Mucosa of stomach (tissue), 1 donor: ENCODE measurements around the gene GRWD1.
A peak's percentile ranks its signal among the peaks of the same experiment; 100 is the strongest.
"Not testable (repeated sequence)": the region's sequence is repeated elsewhere in the genome, so short reads cannot be mapped to it uniquely, and the experiment has no call there.

Experiments
- H3K27me3 ChIP-seq: one replicate; pipeline ENCODE4 v1.7.0; 2013; ENCODE audit warnings: mild to moderate bottlenecking, low read length; ENCODE audit not compliant: control insufficient read depth, insufficient read depth
- H3K36me3 ChIP-seq: one replicate; pipeline ENCODE4 v1.7.0; 2013; ENCODE audit warnings: low read length; ENCODE audit not compliant: control insufficient read depth, insufficient read depth
- H3K4me1 ChIP-seq: one replicate; pipeline ENCODE4 v1.7.0; 2013; ENCODE audit warnings: mild to moderate bottlenecking, low read length; ENCODE audit not compliant: control insufficient read depth, insufficient read depth
- H3K4me3 ChIP-seq: one replicate; pipeline ENCODE4 v1.7.0; 2013; ENCODE audit warnings: low read length
- H3K9ac ChIP-seq: one replicate; pipeline ENCODE4 v1.7.0; 2013; ENCODE audit warnings: mild to moderate bottlenecking, low read length, moderate library complexity
- H3K9me3 ChIP-seq: one replicate; pipeline ENCODE4 v1.7.0; 2013; ENCODE audit warnings: mild to moderate bottlenecking, low read length, moderate library complexity; ENCODE audit not compliant: control insufficient read depth
- donor health status: Pancreatic carcinoma.

The GRWD1 gene

GRCh38 chr19:48487544-48487943 is 41.8 kb downstream of the GRWD1 start:
- peaks cover 43% of the 10 kb centered on the region for H3K4me1 ChIP-seq
- no peaks in the 10 kb centered on the region for H3K27me3 ChIP-seq
- H3K9me3 ChIP-seq, result no peaks in the 10 kb centered on the region
- H3K36me3 ChIP-seq, result no peaks in the 10 kb centered on the region
- peak overlapping the region; percentile 6 for H3K4me3 ChIP-seq
- peak overlapping the region; percentile 30 for H3K9ac ChIP-seq

- Histone ChIP-seq H3K9ac (peak overlapping the region; percentile 30), H3K27me3 (no peaks in the 10 kb centered on the region), H3K36me3 (no peaks in the 10 kb centered on the region), H3K4me1 (peaks cover 44% of the 10 kb centered on the region), H3K9me3 (no peaks in the 10 kb centered on the region), H3K4me3 (peak overlapping the region; percentile 6)
Observed at GRCh38 chr19:48487948-48488347, 42.2 kb downstream of the GRWD1 start.

- H3K9me3 ChIP-seq, H3K36me3 ChIP-seq, H3K27me3 ChIP-seq: not testable (repeated sequence)
- Histone ChIP-seq H3K4me1 (peaks cover 44% of the 10 kb centered on the region), H3K9ac (peak overlapping the region; percentile 28), H3K4me3 (peak overlapping the region; percentile 6)
Observed at GRCh38 chr19:48488478-48488877, 42.7 kb downstream of the GRWD1 start.

- H3K4me3 ChIP-seq, result no peak overlapping the region
- H3K4me1 ChIP-seq, result peaks cover 51% of the 10 kb centered on the region
- H3K36me3 ChIP-seq, result no peaks in the 10 kb centered on the region
- no peaks in the 10 kb centered on the region for H3K27me3 ChIP-seq
- no peak overlapping the region for H3K9ac ChIP-seq
- no peaks in the 10 kb centered on the region for H3K9me3 ChIP-seq
Observed at GRCh38 chr19:48489608-48490216, 43.9 kb downstream of the GRWD1 start.

GRCh38 chr19:48490981-48491792 is 45.4 kb downstream of the GRWD1 start:
- Histone ChIP-seq H3K4me3 (no peak overlapping the region), H3K9ac (no peak overlapping the region), H3K36me3 (no peaks in the 10 kb centered on the region), H3K27me3 (no peaks in the 10 kb centered on the region), H3K9me3 (no peaks in the 10 kb centered on the region), H3K4me1 (peaks cover 51% of the 10 kb centered on the region)

GRCh38 chr19:48491793-48492123 is 46.0 kb downstream of the GRWD1 start:
- no peaks in the 10 kb centered on the region for H3K36me3 ChIP-seq
- H3K9me3 ChIP-seq, result no peaks in the 10 kb centered on the region
- no peak overlapping the region for H3K4me3 ChIP-seq
- H3K27me3 ChIP-seq, result no peaks in the 10 kb centered on the region
- no peak overlapping the region for H3K9ac ChIP-seq
- H3K4me1 ChIP-seq, result peaks cover 51% of the 10 kb centered on the region

GRCh38 chr19:48492925-48493717 is 47.3 kb downstream of the GRWD1 start:
- Histone ChIP-seq H3K4me1 (peaks cover 39% of the 10 kb centered on the region), H3K27me3 (peaks cover 7% of the 10 kb centered on the region), H3K36me3 (no peaks in the 10 kb centered on the region), H3K9me3 (no peaks in the 10 kb centered on the region), H3K9ac (peak overlapping the region; percentile 43), H3K4me3 (no peak overlapping the region)

- Histone ChIP-seq H3K36me3 (no peaks in the 10 kb centered on the region), H3K9ac (peak overlapping the region; percentile 69), H3K4me1 (peaks cover 32% of the 10 kb centered on the region), H3K27me3 (peaks cover 11% of the 10 kb centered on the region), H3K9me3 (no peaks in the 10 kb centered on the region), H3K4me3 (no peak overlapping the region)
Observed at GRCh38 chr19:48493718-48494401, 48.1 kb downstream of the GRWD1 start.

GRCh38 chr19:48495396-48495795 is 49.6 kb downstream of the GRWD1 start:
- Histone ChIP-seq H3K36me3 (no peaks in the 10 kb centered on the region), H3K4me1 (peaks cover 22% of the 10 kb centered on the region), H3K4me3 (no peak overlapping the region), H3K9ac (no peak overlapping the region), H3K27me3 (peaks cover 18% of the 10 kb centered on the region), H3K9me3 (no peaks in the 10 kb centered on the region)

GRCh38 chr19:48496959-48497727 is 51.4 kb downstream of the GRWD1 start:
- Histone ChIP-seq H3K9me3 (no peaks in the 10 kb centered on the region), H3K4me3 (no peak overlapping the region), H3K4me1 (peaks cover 22% of the 10 kb centered on the region), H3K9ac (no peak overlapping the region), H3K36me3 (no peaks in the 10 kb centered on the region), H3K27me3 (peaks cover 32% of the 10 kb centered on the region)
